Neural progenitor cell (in vitro differentiated cells): ENCODE results near the gene S1PR5. TPM values are rescaled to one million over a fixed set of nuclear protein-coding genes. Genes with fewer than 3 reads are reported as not detected.

Source experiments
- DNase-seq: peaks from one replicate; pipeline ENCODE4 v3.0.0-alpha.2; 2016; ENCODE audit warnings: low spot score
- H2AFZ ChIP-seq: fragments of 200-600 bp; sonication (generic); replicated peaks from 2 replicates; pipeline ENCODE4 v1.6.1; 2016; ENCODE audit warnings: antibody characterized with exemption
- H3F3A ChIP-seq: fragments of 200-600 bp; sonication (generic); 2 replicates; pipeline ENCODE4 v1.6.1; 2016; ENCODE audit warnings: antibody characterized with exemption, low read depth
- H3K27ac ChIP-seq: fragments of 200-600 bp; sonication (generic); 2 replicates; pipeline ENCODE4 v1.5.1; 2016; ENCODE audit warnings: mild to moderate bottlenecking
- H3K27me3 ChIP-seq: fragments of 200-600 bp; sonication (generic); 2 replicates; pipeline ENCODE4 v1.6.1; 2016; ENCODE audit warnings: mild to moderate bottlenecking, moderate library complexity
- H3K36me3 ChIP-seq: fragments of 200-600 bp; sonication (generic); 2 replicates; pipeline ENCODE4 v1.5.1; 2016
- H3K4me1 ChIP-seq: fragments of 200-600 bp; sonication (generic); 2 replicates; pipeline ENCODE4 v1.6.1; 2016; ENCODE audit warnings: mixed run types
- H3K4me2 ChIP-seq: fragments of 200-600 bp; sonication (generic); 2 replicates; pipeline ENCODE4 v1.6.1; 2016
- H3K4me3 ChIP-seq: fragments of 200-600 bp; sonication (generic); 2 replicates; pipeline ENCODE4 v1.5.1; 2016
- H3K79me2 ChIP-seq: fragments of 200-600 bp; sonication (generic); 2 replicates; pipeline ENCODE4 v1.6.1; 2016; ENCODE audit warnings: low read depth
- H3K9ac ChIP-seq: fragments of 200-600 bp; sonication (generic); 2 replicates; pipeline ENCODE4 v1.6.1; 2016
- H3K9me3 ChIP-seq: fragments of 200-600 bp; sonication (generic); 2 replicates; pipeline ENCODE4 v1.5.1; 2016; ENCODE audit warnings: low read depth
- H4K20me1 ChIP-seq: fragments of 200-600 bp; sonication (generic); 2 replicates; pipeline ENCODE4 v1.6.1; 2016; ENCODE audit warnings: low read depth
- H3K27ac Mint-ChIP-seq: 3 replicates; pipeline ENCODE4 v1.8.0; 2021; ENCODE audit warnings: mixed read lengths
- H3K27me3 Mint-ChIP-seq: 2 replicates; pipeline ENCODE4 v1.8.0; 2022; ENCODE audit warnings: low read depth, mild to moderate bottlenecking, inconsistent platforms, moderate library complexity, mixed read lengths; ENCODE audit not compliant: insufficient read depth
- H3K36me3 Mint-ChIP-seq: 3 replicates; pipeline ENCODE4 v1.8.0; 2021; ENCODE audit warnings: mixed read lengths
- H3K4me1 Mint-ChIP-seq: 3 replicates; pipeline ENCODE4 v1.8.0; 2021; ENCODE audit warnings: mixed read lengths
- H3K4me3 Mint-ChIP-seq: 3 replicates; pipeline ENCODE4 v1.8.0; 2021; ENCODE audit warnings: mild to moderate bottlenecking, moderate library complexity, mixed read lengths
- H3K9me3 Mint-ChIP-seq: 3 replicates; pipeline ENCODE4 v1.8.0; 2020; ENCODE audit warnings: mixed read lengths
- EZH2 ChIP-seq: fragments of 200-600 bp; sonication (generic); IDR thresholded peaks from 2 replicates; pipeline ENCODE4 v1.6.1; 2017; ENCODE audit warnings: antibody characterized with exemption, mild to moderate bottlenecking, moderate library complexity
- EZH2phosphoT487 ChIP-seq: fragments of 200-600 bp; sonication (generic); IDR thresholded peaks from 2 replicates; pipeline ENCODE4 v1.6.1; 2017; ENCODE audit warnings: antibody characterized with exemption
- total RNA-seq: library from RNA; depleted of rRNA; stranded (reverse); fragments of >200 nt; gene quantifications from 2 replicates; pipeline ENCODE4 v1.2.3, GENCODE V29; 2015; ENCODE audit warnings: low replicate concordance
- TF ChIP-seq, protein P1 (sequence below): fragments of 200-600 bp; sonication (generic); IDR thresholded peaks from 2 replicates; pipeline ENCODE4 v1.5.1; 2017; ENCODE audit warnings: antibody characterized with exemption, mild to moderate bottlenecking

The S1PR5 gene
- total RNA-seq, 1 donor from 2014 or later, result 0.15 TPM

DNA sequence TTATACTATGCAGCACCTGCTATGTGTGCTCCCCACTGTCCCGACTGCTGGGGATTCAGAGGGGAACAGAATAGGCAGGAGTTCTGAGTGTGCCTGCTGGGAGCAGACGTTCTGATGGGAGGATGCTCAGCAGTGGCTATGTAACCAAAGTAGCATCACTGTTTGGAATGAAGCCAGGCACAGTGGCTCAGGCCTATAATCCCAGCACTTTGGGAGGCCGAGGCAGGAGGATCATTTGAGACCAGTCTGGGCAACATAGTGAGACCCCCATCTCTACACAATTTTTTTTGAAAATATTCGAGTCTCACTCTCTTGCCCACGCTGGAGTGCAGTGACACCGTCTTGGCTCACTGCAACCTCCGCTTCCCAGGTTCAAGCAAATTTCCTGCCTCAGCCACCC, 32.5 kb upstream of the S1PR5 start:
- H3K27me3 ChIP-seq, result no peaks in the 10 kb centered on the region
- H3F3A ChIP-seq, result peaks cover 15% of the 10 kb centered on the region
- no peak overlapping the region for H2AFZ ChIP-seq
- H3K36me3 ChIP-seq, result no peaks in the 10 kb centered on the region
- Mint-ChIP-seq H3K9me3 (no peaks in the 10 kb centered on the region), H3K27me3 (peaks cover 3% of the 10 kb centered on the region), H3K4me1 (peaks cover 5% of the 10 kb centered on the region), H3K36me3 (peaks cover 16% of the 10 kb centered on the region), H3K4me3 (no peak overlapping the region), H3K27ac (no peak overlapping the region)
- no peak for DNase-seq
- no peak overlapping the region for H3K4me3 ChIP-seq
- TF ChIP-seq EZH2, result no peak
- TF ChIP-seq, protein P1, sequence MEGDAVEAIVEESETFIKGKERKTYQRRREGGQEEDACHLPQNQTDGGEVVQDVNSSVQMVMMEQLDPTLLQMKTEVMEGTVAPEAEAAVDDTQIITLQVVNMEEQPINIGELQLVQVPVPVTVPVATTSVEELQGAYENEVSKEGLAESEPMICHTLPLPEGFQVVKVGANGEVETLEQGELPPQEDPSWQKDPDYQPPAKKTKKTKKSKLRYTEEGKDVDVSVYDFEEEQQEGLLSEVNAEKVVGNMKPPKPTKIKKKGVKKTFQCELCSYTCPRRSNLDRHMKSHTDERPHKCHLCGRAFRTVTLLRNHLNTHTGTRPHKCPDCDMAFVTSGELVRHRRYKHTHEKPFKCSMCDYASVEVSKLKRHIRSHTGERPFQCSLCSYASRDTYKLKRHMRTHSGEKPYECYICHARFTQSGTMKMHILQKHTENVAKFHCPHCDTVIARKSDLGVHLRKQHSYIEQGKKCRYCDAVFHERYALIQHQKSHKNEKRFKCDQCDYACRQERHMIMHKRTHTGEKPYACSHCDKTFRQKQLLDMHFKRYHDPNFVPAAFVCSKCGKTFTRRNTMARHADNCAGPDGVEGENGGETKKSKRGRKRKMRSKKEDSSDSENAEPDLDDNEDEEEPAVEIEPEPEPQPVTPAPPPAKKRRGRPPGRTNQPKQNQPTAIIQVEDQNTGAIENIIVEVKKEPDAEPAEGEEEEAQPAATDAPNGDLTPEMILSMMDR, result no peak
- no peak for TF ChIP-seq EZH2phosphoT487
- H3K9ac ChIP-seq, result no peak overlapping the region
- no peaks in the 10 kb centered on the region for H3K9me3 ChIP-seq
- peaks cover 11% of the 10 kb centered on the region for H3K79me2 ChIP-seq
- H4K20me1 ChIP-seq, result peaks cover 3% of the 10 kb centered on the region
- H3K27ac ChIP-seq, result no peak overlapping the region
- no peaks in the 10 kb centered on the region for H3K4me1 ChIP-seq
- H3K4me2 ChIP-seq, result no peak overlapping the region

DNA sequence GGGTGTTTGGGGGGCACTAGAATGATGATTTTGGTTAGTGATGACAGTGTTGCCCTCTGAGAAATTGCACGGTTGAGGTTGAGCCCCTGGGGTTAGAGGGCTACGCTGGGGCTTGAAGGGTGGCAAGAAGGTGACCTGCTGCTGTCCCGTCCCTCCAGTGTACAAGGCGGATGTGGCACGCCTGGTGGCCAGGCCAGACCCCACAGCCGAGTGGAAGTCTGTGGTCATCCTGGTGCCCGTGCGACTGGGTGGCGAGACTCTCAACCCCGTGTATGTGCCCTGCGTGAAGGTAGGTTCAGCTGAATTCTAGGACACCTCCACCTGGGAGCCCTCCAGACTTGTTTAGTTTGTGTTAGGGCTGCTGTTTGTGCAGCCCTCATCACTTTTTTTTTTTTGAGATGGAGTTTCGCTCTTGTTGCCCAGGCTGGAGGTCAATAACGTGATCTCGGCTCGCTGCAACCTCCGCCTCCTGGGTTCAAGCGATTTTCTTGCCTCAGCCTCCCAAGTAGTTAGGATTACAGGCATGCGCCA, 31.6 kb upstream of the S1PR5 start:
- Mint-ChIP-seq H3K9me3 (no peaks in the 10 kb centered on the region), H3K27me3 (peaks cover 3% of the 10 kb centered on the region), H3K36me3 (peaks cover 13% of the 10 kb centered on the region), H3K27ac (no peak overlapping the region), H3K4me3 (no peak overlapping the region), H3K4me1 (peaks cover 5% of the 10 kb centered on the region)
- Histone ChIP-seq H2AFZ (no peak overlapping the region), H3K4me1 (no peaks in the 10 kb centered on the region), H3K79me2 (peaks cover 19% of the 10 kb centered on the region), H4K20me1 (peaks cover 8% of the 10 kb centered on the region), H3K4me2 (no peak overlapping the region), H3K9me3 (no peaks in the 10 kb centered on the region), H3K27ac (no peak overlapping the region), H3F3A (peaks cover 15% of the 10 kb centered on the region), H3K36me3 (no peaks in the 10 kb centered on the region), H3K27me3 (no peaks in the 10 kb centered on the region), H3K9ac (no peak overlapping the region), H3K4me3 (no peak overlapping the region)
- DNase-seq, result no peak
- TF ChIP-seq, protein P1, result no peak
- no peak for TF ChIP-seq EZH2phosphoT487
- no peak for TF ChIP-seq EZH2

DNA sequence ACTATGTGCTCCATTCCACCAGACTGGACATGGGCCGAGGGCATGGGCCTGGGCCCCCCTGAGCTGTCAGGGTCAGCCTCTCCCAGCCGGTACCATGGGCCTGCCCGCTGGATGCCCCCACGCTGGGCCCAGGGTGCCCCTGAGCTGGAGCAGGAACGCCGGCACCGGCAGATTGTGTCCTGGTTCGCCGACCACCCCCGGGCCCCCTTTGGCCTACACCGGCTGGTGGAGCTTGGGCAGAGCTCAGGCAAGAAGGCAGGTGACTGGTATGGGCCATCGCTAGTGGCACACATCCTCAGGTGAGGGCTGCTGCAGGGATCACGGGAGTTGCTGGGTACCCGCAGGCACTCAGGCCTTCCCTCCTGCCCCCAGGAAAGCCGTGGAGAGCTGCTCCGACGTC, 29.6 kb upstream of the S1PR5 start:
- TF ChIP-seq EZH2phosphoT487 (no peak), EZH2 (no peak)
- TF ChIP-seq, protein P1, result no peak
- H3K27me3 Mint-ChIP-seq, result peaks cover 8% of the 10 kb centered on the region
- no peaks in the 10 kb centered on the region for H3K4me1 ChIP-seq

More for the DNA sequence above, 29.6 kb upstream of the S1PR5 start:
- Histone ChIP-seq H3F3A (peaks cover 5% of the 10 kb centered on the region), H3K4me2 (no peak overlapping the region), H3K9ac (no peak overlapping the region), H4K20me1 (peaks cover 8% of the 10 kb centered on the region), H3K27ac (no peak overlapping the region), H3K9me3 (no peaks in the 10 kb centered on the region), H2AFZ (no peak overlapping the region), H3K79me2 (peaks cover 19% of the 10 kb centered on the region), H3K27me3 (no peaks in the 10 kb centered on the region), H3K4me3 (no peak overlapping the region), H3K36me3 (no peaks in the 10 kb centered on the region)
- Mint-ChIP-seq H3K27ac (no peak overlapping the region), H3K9me3 (no peaks in the 10 kb centered on the region), H3K4me3 (no peak overlapping the region), H3K4me1 (peaks cover 8% of the 10 kb centered on the region), H3K36me3 (peaks cover 9% of the 10 kb centered on the region)
- DNase-seq, result no peak
